ENCODE data around the gene SARNP. TPM values are rescaled to one million over a fixed set of nuclear protein-coding genes. Genes with fewer than 3 reads are reported as not detected.

The SARNP gene
- total and polyA plus RNA-seq, 2 experiments from 2014 or later, result 103 to 118 TPM

GRCh38 chr12:55806982-55807381, 10.5 kb downstream of the SARNP start:
- Histone ChIP-seq H3K9me3 (ENCODE audit: low read depth) (no peaks in the 10 kb centered on the region), H3K36me3 (replicated peaks; ENCODE audit: insufficient read depth, low read depth) (no peaks in the 10 kb centered on the region), H3K79me2 (peaks cover 100% of the 10 kb centered on the region), H3K4me3 (no peak overlapping the region), H4K20me1 (ENCODE audit: insufficient read depth, poor library complexity, severe bottlenecking) (peaks cover 73% of the 10 kb centered on the region), H2AFZ (no peak overlapping the region), H3K4me2 (no peak overlapping the region), H3K4me1 (ENCODE audit: insufficient read depth) (no peaks in the 10 kb centered on the region), H3K9me2 (replicated peaks; ENCODE audit: insufficient read depth) (no peaks in the 10 kb centered on the region), H3K27ac (no peak overlapping the region), H3K27me3 (no peaks in the 10 kb centered on the region)
- 97% methylated on average over 8 of the region's 8 CpGs for WGBS (ENCODE audit: low lambda C conversion rate, missing lambda C conversion rate)
- no peak for TF ChIP-seq EZH2phosphoT487 (IDR thresholded peaks at IDR 0.05; ENCODE audit: low read depth, severe bottlenecking, unreplicated experiment)
- TF ChIP-seq EZH2 (IDR thresholded peaks at IDR 0.05; ENCODE audit: borderline replicate concordance), result no peak
- no peak for TF ChIP-seq CTCF (IDR thresholded peaks at IDR 0.05; ENCODE audit: poor library complexity)
- DNase-seq (ENCODE audit: low spot score), result no peak

- 70% methylated on average over 4 of the region's 4 CpGs for WGBS (ENCODE audit: low lambda C conversion rate, missing lambda C conversion rate)
- Histone ChIP-seq H2AFZ (no peak overlapping the region), H3K4me3 (no peak overlapping the region), H3K4me1 (ENCODE audit: insufficient read depth) (no peaks in the 10 kb centered on the region), H3K27ac (no peak overlapping the region), H4K20me1 (ENCODE audit: insufficient read depth, poor library complexity, severe bottlenecking) (peaks cover 13% of the 10 kb centered on the region), H3K9me3 (ENCODE audit: low read depth) (no peaks in the 10 kb centered on the region), H3K36me3 (replicated peaks; ENCODE audit: insufficient read depth, low read depth) (no peaks in the 10 kb centered on the region), H3K4me2 (no peak overlapping the region), H3K9me2 (replicated peaks; ENCODE audit: insufficient read depth) (no peaks in the 10 kb centered on the region), H3K27me3 (no peaks in the 10 kb centered on the region), H3K79me2 (peaks cover 41% of the 10 kb centered on the region)
- DNase-seq (ENCODE audit: low spot score), result no peak
- TF ChIP-seq EZH2 (IDR thresholded peaks at IDR 0.05; ENCODE audit: borderline replicate concordance), result no peak
- TF ChIP-seq EZH2phosphoT487 (IDR thresholded peaks at IDR 0.05; ENCODE audit: low read depth, severe bottlenecking, unreplicated experiment), result no peak
- no peak for TF ChIP-seq CTCF (IDR thresholded peaks at IDR 0.05; ENCODE audit: poor library complexity)
These were observed 20.0 kb downstream of the SARNP start for GRCh38 chr12:55797550-55797949.

- H3K9me3 ChIP-seq (ENCODE audit: low read depth), result no peaks in the 10 kb centered on the region
- H3K4me3 ChIP-seq, result no peak overlapping the region
- TF ChIP-seq EZH2phosphoT487 (IDR thresholded peaks at IDR 0.05; ENCODE audit: low read depth, severe bottlenecking, unreplicated experiment) (no peak), CTCF (IDR thresholded peaks at IDR 0.05; ENCODE audit: poor library complexity) (peak; percentile 68)
- H2AFZ ChIP-seq, result no peak overlapping the region
- H4K20me1 ChIP-seq (ENCODE audit: insufficient read depth, poor library complexity, severe bottlenecking), result peaks cover 10% of the 10 kb centered on the region
- H3K27ac ChIP-seq, result no peak overlapping the region
- H3K79me2 ChIP-seq, result peaks cover 38% of the 10 kb centered on the region
- DNase-seq (ENCODE audit: low spot score), result peak; percentile 69
- H3K36me3 ChIP-seq (replicated peaks; ENCODE audit: insufficient read depth, low read depth), result no peaks in the 10 kb centered on the region
- no peaks in the 10 kb centered on the region for H3K4me1 ChIP-seq (ENCODE audit: insufficient read depth)
- H3K27me3 ChIP-seq, result no peaks in the 10 kb centered on the region
- H3K9me2 ChIP-seq (replicated peaks; ENCODE audit: insufficient read depth), result no peaks in the 10 kb centered on the region
- WGBS (ENCODE audit: low lambda C conversion rate, missing lambda C conversion rate), result 47% methylated on average over 5 of the region's 5 CpGs
- H3K4me2 ChIP-seq, result no peak overlapping the region
These were observed 20.5 kb downstream of the SARNP start for GRCh38 chr12:55797068-55797467.

GRCh38 chr12:55795950-55796349, 21.6 kb downstream of the SARNP start:
- Histone ChIP-seq H3K9me2 (replicated peaks; ENCODE audit: insufficient read depth) (no peaks in the 10 kb centered on the region), H3K9me3 (ENCODE audit: low read depth) (no peaks in the 10 kb centered on the region), H3K27me3 (no peaks in the 10 kb centered on the region), H4K20me1 (ENCODE audit: insufficient read depth, poor library complexity, severe bottlenecking) (peaks cover 3% of the 10 kb centered on the region), H3K4me1 (ENCODE audit: insufficient read depth) (no peaks in the 10 kb centered on the region), H3K36me3 (replicated peaks; ENCODE audit: insufficient read depth, low read depth) (no peaks in the 10 kb centered on the region), H2AFZ (no peak overlapping the region), H3K27ac (no peak overlapping the region), H3K4me3 (no peak overlapping the region), H3K79me2 (peaks cover 36% of the 10 kb centered on the region), H3K4me2 (no peak overlapping the region)
- no peak for TF ChIP-seq EZH2phosphoT487 (IDR thresholded peaks at IDR 0.05; ENCODE audit: low read depth, severe bottlenecking, unreplicated experiment)
- no peak for TF ChIP-seq EZH2 (IDR thresholded peaks at IDR 0.05; ENCODE audit: borderline replicate concordance)
- TF ChIP-seq CTCF (IDR thresholded peaks at IDR 0.05; ENCODE audit: poor library complexity), result no peak
- DNase-seq (ENCODE audit: low spot score), result no peak

Data from hepatocyte (in vitro differentiated cells).